Esophagus muscularis mucosa (tissue), 3 donors: Measurements from ENCODE around the gene GP2.

Experiments used
- CTCF ChIP-seq, 3 experiments: fragments of 200-600 bp in 2 of 3; fragments of 450-650 bp in 1 of 3; sonication (generic) in 2 of 3; IDR thresholded peaks; one replicate each; pipeline ENCODE4 v1.5.1; 2017 to 2019; ENCODE audit warnings: antibody characterized with exemption in 3 of 3, mild to moderate bottlenecking in 2 of 3, moderate library complexity in 1 of 3
- POLR2AphosphoS5 ChIP-seq, 2 donors: sonication (generic); formaldehyde crosslinking; IDR thresholded peaks; one replicate each; pipeline ENCODE4 v1.6.1; 2017; ENCODE audit warnings: antibody characterized with exemption in 2 of 2

DNA sequence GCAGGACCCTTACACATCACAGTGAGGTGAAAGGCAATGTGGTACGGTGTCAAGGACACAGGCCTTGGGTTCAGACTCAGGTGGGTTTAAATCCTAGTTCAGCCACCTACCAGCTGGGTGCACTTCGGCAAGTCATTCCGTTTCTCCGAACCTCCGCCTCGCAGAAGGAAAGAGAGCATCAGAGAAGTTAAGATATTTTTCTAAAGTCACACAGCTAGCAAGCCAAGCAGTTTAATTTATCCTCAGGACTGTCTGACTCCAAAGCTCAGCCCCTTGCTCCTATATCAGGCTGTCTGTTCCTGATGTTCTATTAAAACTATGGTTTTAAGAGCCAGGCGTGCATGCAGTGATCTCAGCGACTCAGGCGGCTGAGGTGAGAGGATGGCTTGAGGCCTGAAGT lies 65.1 kb downstream of the GP2 start:
- TF ChIP-seq CTCF (IDR thresholded peaks at IDR 0.05) (no peak), POLR2AphosphoS5 (IDR thresholded peaks at IDR 0.05) (no peak)
